SH-SY5Y (cell line): ENCODE measurements around the gene CORIN.

Source experiments
- GATA2 ChIP-seq: IDR thresholded peaks from 2 replicates; pipeline ENCODE4 v1.6.1; 2011; ENCODE audit warnings: mild to moderate bottlenecking, low read depth, low read length
- GATA3 ChIP-seq: IDR thresholded peaks from 2 replicates; pipeline ENCODE4 v1.6.1; 2011; ENCODE audit warnings: low read depth, mild to moderate bottlenecking, low read length, moderate library complexity

GRCh38 chr4:47824840-47825239 lies 13.0 kb downstream of the CORIN start:
- TF ChIP-seq GATA3 (no peak), GATA2 (no peak)
